HL-60 (cell line): ENCODE results near the gene PRDM12.

Experiments
- DNase-seq, 2 experiments: peaks; one replicate each; pipeline ENCODE4 v3.0.0-alpha.2; 2010 to 2020; ENCODE audit warnings: low read depth in 1 of 2, low spot score in 1 of 2
- H3K27ac ChIP-seq: fragments of 250-450 bp; sonication (Bioruptor Pico); replicated peaks from 2 replicates; pipeline ENCODE4 v1.5.1; 2020; ENCODE audit warnings: mild to moderate bottlenecking, moderate library complexity
- H3K27me3 ChIP-seq: fragments of 250-450 bp; sonication (Bioruptor Pico); 2 replicates; pipeline ENCODE4 v1.5.1; 2021; ENCODE audit warnings: mild to moderate bottlenecking, moderate library complexity; ENCODE audit not compliant: insufficient read depth, poor library complexity, severe bottlenecking
- H3K4me3 ChIP-seq: replicated peaks from 2 replicates; pipeline ENCODE4 v1.5.1; 2011; ENCODE audit warnings: mild to moderate bottlenecking, control low read depth, low read length; ENCODE audit not compliant: insufficient read depth
- CTCF ChIP-seq: IDR thresholded peaks from one replicate; pipeline ENCODE4 v1.5.1; 2011; ENCODE audit warnings: low read length, control low read depth, inconsistent platforms; ENCODE audit not compliant: insufficient read depth
- GABPA ChIP-seq: IDR thresholded peaks from 2 replicates; pipeline ENCODE4 v1.6.1; 2012; ENCODE audit warnings: low read depth
- POLR2AphosphoS5 ChIP-seq: IDR thresholded peaks from 2 replicates; pipeline ENCODE4 v1.6.1; 2012; ENCODE audit warnings: low read depth
- REST ChIP-seq: IDR thresholded peaks from 2 replicates; pipeline ENCODE4 v1.6.1; 2012; ENCODE audit warnings: low read depth; ENCODE audit not compliant: insufficient replicate concordance
- SPI1 ChIP-seq: IDR thresholded peaks from 2 replicates; pipeline ENCODE4 v1.6.1; 2012; ENCODE audit warnings: low read depth, mild to moderate bottlenecking, borderline replicate concordance

Gene PRDM12

GRCh38 chr9:130635306-130635705 is 29.1 kb upstream of the PRDM12 start:
- Histone ChIP-seq H3K4me3 (no peak overlapping the region), H3K27me3 (no peaks in the 10 kb centered on the region), H3K27ac (no peak overlapping the region)
- no peak for TF ChIP-seq SPI1
- no peak for TF ChIP-seq POLR2AphosphoS5
- no peak for TF ChIP-seq CTCF
- no peak for TF ChIP-seq REST
- TF ChIP-seq GABPA, result no peak
- DNase-seq, result no peak

- H3K4me3 ChIP-seq, result no peak overlapping the region
- no peak for DNase-seq
- no peak for TF ChIP-seq SPI1
- TF ChIP-seq CTCF, result no peak
- no peaks in the 10 kb centered on the region for H3K27me3 ChIP-seq
- no peak overlapping the region for H3K27ac ChIP-seq
Observed at GRCh38 chr9:130635721-130636647, 28.4 kb upstream of the PRDM12 start.

GRCh38 chr9:130636648-130637020 is 27.8 kb upstream of the PRDM12 start:
- TF ChIP-seq SPI1, result no peak
- no peak for TF ChIP-seq GABPA
- no peak for TF ChIP-seq POLR2AphosphoS5
- no peak for TF ChIP-seq REST
- TF ChIP-seq CTCF, result no peak
- H3K4me3 ChIP-seq, result no peak overlapping the region
- DNase-seq, result no peak
- H3K27ac ChIP-seq, result no peak overlapping the region
- no peaks in the 10 kb centered on the region for H3K27me3 ChIP-seq
